ENCODE measurements around the gene PASK.

DNA sequence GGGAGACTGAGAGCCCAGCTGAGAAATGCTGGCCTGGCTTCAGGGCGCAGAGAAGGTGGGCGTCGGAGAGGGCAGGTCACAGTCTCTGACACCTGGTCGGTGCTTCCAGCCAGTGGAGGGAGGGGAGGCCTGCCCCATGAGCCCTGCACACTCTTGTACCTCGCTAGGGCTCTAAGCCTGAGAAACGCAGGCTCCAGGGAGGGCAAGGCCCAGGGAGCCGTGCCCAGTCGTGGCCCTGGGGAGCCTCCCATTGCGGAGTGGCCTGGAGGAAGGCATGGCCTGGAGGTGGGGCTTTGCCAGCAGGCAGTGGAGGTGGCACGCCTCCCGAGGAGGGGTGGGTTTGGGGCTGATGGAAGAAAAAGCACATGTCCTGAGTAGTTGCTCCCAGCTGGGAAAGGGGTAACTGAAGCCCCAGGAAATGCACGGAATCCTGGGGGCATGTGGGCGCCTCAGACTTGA is 86.2 kb downstream of the PASK start:
- TF ChIP-seq CTCF (IDR thresholded peaks at IDR 0.05) (no peak), TCF7L2 (IDR thresholded peaks at IDR 0.05; ENCODE audit: low read depth, low read length) (no peak)
